Peyer's patch (tissue), 4 donors: ENCODE measurements around the gene CLASP2.

Experiments
- POLR2A ChIP-seq, 2 donors: fragments of 450-650 bp; IDR thresholded peaks; one replicate each; pipeline ENCODE4 v1.5.1; 2017; ENCODE audit warnings: antibody characterized with exemption in 2 of 2, mild to moderate bottlenecking in 2 of 2, moderate library complexity in 2 of 2
- TF ChIP-seq, protein P1 (sequence below), 6 experiments: fragments of 450-650 bp in 4 of 6; fragments of 200-600 bp in 2 of 6; sonication (generic) in 1 of 6; IDR thresholded peaks; one replicate each; pipeline ENCODE4 v1.5.1; 2017 to 2019; ENCODE audit warnings: antibody characterized with exemption in 6 of 6, mild to moderate bottlenecking in 3 of 6, moderate library complexity in 1 of 6

DNA sequence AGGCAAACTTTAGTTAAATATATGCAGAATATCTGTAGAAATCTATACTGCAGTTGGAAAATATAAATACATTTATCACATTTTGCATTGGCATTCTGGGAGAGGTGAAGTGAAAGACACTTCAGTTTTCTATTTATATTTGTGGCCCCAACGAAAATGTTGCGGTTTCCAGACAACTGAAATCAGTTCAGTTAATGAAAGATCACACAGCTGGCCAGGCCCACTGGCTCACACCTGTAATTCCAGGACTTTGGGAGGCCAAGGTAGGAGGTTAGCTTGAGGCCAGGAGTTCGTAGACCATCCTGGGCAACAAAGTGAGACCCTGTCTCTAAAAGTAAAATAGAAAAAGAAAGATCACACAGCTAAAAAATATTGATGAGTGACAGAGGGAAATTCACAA, 11.9 kb upstream of the CLASP2 start:
- TF ChIP-seq, protein P1, sequence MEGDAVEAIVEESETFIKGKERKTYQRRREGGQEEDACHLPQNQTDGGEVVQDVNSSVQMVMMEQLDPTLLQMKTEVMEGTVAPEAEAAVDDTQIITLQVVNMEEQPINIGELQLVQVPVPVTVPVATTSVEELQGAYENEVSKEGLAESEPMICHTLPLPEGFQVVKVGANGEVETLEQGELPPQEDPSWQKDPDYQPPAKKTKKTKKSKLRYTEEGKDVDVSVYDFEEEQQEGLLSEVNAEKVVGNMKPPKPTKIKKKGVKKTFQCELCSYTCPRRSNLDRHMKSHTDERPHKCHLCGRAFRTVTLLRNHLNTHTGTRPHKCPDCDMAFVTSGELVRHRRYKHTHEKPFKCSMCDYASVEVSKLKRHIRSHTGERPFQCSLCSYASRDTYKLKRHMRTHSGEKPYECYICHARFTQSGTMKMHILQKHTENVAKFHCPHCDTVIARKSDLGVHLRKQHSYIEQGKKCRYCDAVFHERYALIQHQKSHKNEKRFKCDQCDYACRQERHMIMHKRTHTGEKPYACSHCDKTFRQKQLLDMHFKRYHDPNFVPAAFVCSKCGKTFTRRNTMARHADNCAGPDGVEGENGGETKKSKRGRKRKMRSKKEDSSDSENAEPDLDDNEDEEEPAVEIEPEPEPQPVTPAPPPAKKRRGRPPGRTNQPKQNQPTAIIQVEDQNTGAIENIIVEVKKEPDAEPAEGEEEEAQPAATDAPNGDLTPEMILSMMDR (IDR thresholded peaks at IDR 0.05) = no peak
- TF ChIP-seq POLR2A (IDR thresholded peaks at IDR 0.05) = no peak
